MCF 10A (cell line): Measurements from ENCODE around the gene ANKRD11. TPM values are rescaled to one million over a fixed set of nuclear protein-coding genes. Genes with fewer than 3 reads are reported as not detected.
"Not testable (repeated sequence)": the region's sequence is repeated elsewhere in the genome, so short reads cannot be mapped to it uniquely, and the experiment has no call there.

Experiments used
- BruUV-seq: library from RNA; stranded (reverse); fragments of 400-500 nt; replicated peaks from 2 replicates; lab custom pipeline; 2021; lab: Mats Ljungman, UMichigan
- CTCF ChIA-PET: fragments of 300-600 bp; sonication (Branson Sonifier 250); formaldehyde crosslinking; extraction: SDS; loops from one replicate; lab custom pipeline; 2021; ENCODE audit warnings: antibody characterized with exemption, inconsistent platforms; lab: Yijun Ruan, JAX
- POLR2A ChIA-PET: fragments of 300-600, 350-650 bp; sonication (Branson Sonifier 250); formaldehyde crosslinking; extraction: SDS; loops from one replicate; lab custom pipeline; 2020; ENCODE audit warnings: antibody characterized with exemption, inconsistent platforms; lab: Yijun Ruan, JAX
- DNase-seq: peaks from one replicate; pipeline ENCODE4 v3.0.0-alpha.2; 2018; ENCODE audit not compliant: unreplicated experiment
- H3K27ac Mint-ChIP-seq: one replicate; pipeline ENCODE4 v1.8.0; 2022; ENCODE audit warnings: mild to moderate bottlenecking, low read depth, mixed read lengths; ENCODE audit not compliant: unreplicated experiment
- H3K27me3 Mint-ChIP-seq: one replicate; pipeline ENCODE4 v1.8.0; 2022; ENCODE audit warnings: mixed read lengths; ENCODE audit not compliant: insufficient read depth, unreplicated experiment
- H3K36me3 Mint-ChIP-seq: one replicate; pipeline ENCODE4 v1.8.0; 2022; ENCODE audit warnings: mild to moderate bottlenecking, moderate library complexity, mixed read lengths; ENCODE audit not compliant: insufficient read depth, unreplicated experiment
- H3K4me1 Mint-ChIP-seq: one replicate; pipeline ENCODE4 v1.8.0; 2022; ENCODE audit warnings: mixed read lengths; ENCODE audit not compliant: insufficient read depth, unreplicated experiment
- H3K4me3 Mint-ChIP-seq: one replicate; pipeline ENCODE4 v1.8.0; 2022; ENCODE audit warnings: mild to moderate bottlenecking, moderate library complexity, mixed read lengths; ENCODE audit not compliant: unreplicated experiment
- H3K9me3 Mint-ChIP-seq: one replicate; pipeline ENCODE4 v1.8.0; 2022; ENCODE audit warnings: mixed read lengths; ENCODE audit not compliant: unreplicated experiment
- CTCF ChIP-seq: fragments of 200-600 bp; IDR thresholded peaks from one replicate; pipeline ENCODE4 v1.8.0; 2022; ENCODE audit warnings: antibody characterized with exemption, mild to moderate bottlenecking; ENCODE audit not compliant: unreplicated experiment
- intact Hi-C: fragments of 100-400 bp; cut with micrococcal nuclease; formaldehyde crosslinking; loops from 2 replicates; pipeline ENCODE4 v1.14.1; 2022
- total RNA-seq: library from RNA; stranded (reverse); gene quantifications from 2 replicates; pipeline ENCODE4 v1.2.3, GENCODE V29; 2022

ANKRD11 gene
- total RNA-seq, 1 experiment from 2014 or later, result 237 TPM

- BruUV-seq, result no TSS peak
- peaks cover 68% of the 10 kb centered on the region for H3K36me3 Mint-ChIP-seq
- no peak for DNase-seq
- H3K27me3 Mint-ChIP-seq, result no peaks in the 10 kb centered on the region
- H3K9me3 Mint-ChIP-seq, result no peaks in the 10 kb centered on the region
- TF ChIP-seq CTCF, result no peak
- no peak overlapping the region for H3K27ac Mint-ChIP-seq
- intact Hi-C loops, result no loop called here
- POLR2A ChIA-PET, result interaction anchor here (0.6 kb wide), 1 partner anchor 318 kb away, joined by 3 read pairs; no protein-coding TSS in a partner anchor
- CTCF ChIA-PET, result interaction anchor here (1.4 kb wide), 1 partner anchor 19 kb away, joined by 6 read pairs; no protein-coding TSS in a partner anchor
- H3K4me1 Mint-ChIP-seq, result no peaks in the 10 kb centered on the region
- H3K4me3 Mint-ChIP-seq, result no peak overlapping the region
These were observed 220.3 kb downstream of the ANKRD11 start for GRCh38 chr16:89269805-89270665.

GRCh38 chr16:89268987-89269735, 221.2 kb downstream of the ANKRD11 start:
- BruUV-seq, result no TSS peak
- Mint-ChIP-seq H3K36me3 (peaks cover 66% of the 10 kb centered on the region), H3K4me1 (no peaks in the 10 kb centered on the region), H3K27ac (no peak overlapping the region), H3K27me3 (no peaks in the 10 kb centered on the region), H3K4me3 (no peak overlapping the region), H3K9me3 (no peaks in the 10 kb centered on the region)
- ChIA-PET CTCF (interaction anchor here (0.5 to 1.4 kb wide), 3 partner anchors 20 to 828 kb away, joined by 3 to 6 read pairs (median 3); no protein-coding TSS in a partner anchor), POLR2A (interaction anchor here (0.6 kb wide), 1 partner anchor 317 kb away, joined by 3 read pairs; no protein-coding TSS in a partner anchor)
- intact Hi-C loops, result no loop called here
- no peak for TF ChIP-seq CTCF
- peak; percentile 65 for DNase-seq

GRCh38 chr16:89268585-89268984, 221.8 kb downstream of the ANKRD11 start:
- Mint-ChIP-seq H3K4me1 (no peaks in the 10 kb centered on the region), H3K27me3 (no peaks in the 10 kb centered on the region), H3K9me3 (no peaks in the 10 kb centered on the region), H3K27ac (no peak overlapping the region), H3K4me3 (no peak overlapping the region), H3K36me3 (peaks cover 61% of the 10 kb centered on the region)
- no TSS peak for BruUV-seq
- DNase-seq, result no peak
- TF ChIP-seq CTCF, result no peak
- CTCF ChIA-PET, result interaction anchor here (0.5 to 1.4 kb wide), 3 partner anchors 21 to 827 kb away, joined by 3 to 6 read pairs (median 3); no protein-coding TSS in a partner anchor
- POLR2A ChIA-PET, result no interaction called here
- intact Hi-C loops, result no loop called here

- CTCF ChIA-PET, result interaction anchor here (0.6 to 1.4 kb wide), 2 partner anchors 20 to 23 kb away, joined by 3 to 4 read pairs; no protein-coding TSS in a partner anchor
- H3K36me3 Mint-ChIP-seq, result peaks cover 53% of the 10 kb centered on the region
- H3K27me3 Mint-ChIP-seq, H3K4me3 Mint-ChIP-seq, H3K4me1 Mint-ChIP-seq, H3K9me3 Mint-ChIP-seq, H3K27ac Mint-ChIP-seq, POLR2A ChIA-PET, intact Hi-C loops, DNase-seq: not testable (repeated sequence)
- BruUV-seq, result TSS peak; percentile 77
These were observed 222.6 kb downstream of the ANKRD11 start for GRCh38 chr16:89267746-89268145.
